ENCODE measurements around the gene TRIM9. TPM values are rescaled to one million over a fixed set of nuclear protein-coding genes. Genes with fewer than 3 reads are reported as not detected.
A peak's percentile ranks its signal among the peaks of the same experiment; 100 is the strongest.

Gene TRIM9
- total RNA-seq, 1 experiment from 2014 or later, result 0.44 TPM

GRCh38 chr14:50967103-50967502, 127.8 kb downstream of the TRIM9 start:
- H3K9me3 ChIP-seq (ENCODE audit: control insufficient read depth, insufficient read depth, low read depth, low read length), result no peaks in the 10 kb centered on the region
- BruUV-seq (replicated peaks), result no TSS peak
- TF ChIP-seq POLR2AphosphoS5 (IDR thresholded peaks at IDR 0.05; ENCODE audit: low read depth, low read length) (no peak), REST (IDR thresholded peaks at IDR 0.05; ENCODE audit: insufficient read depth in 1 of 2, low read depth in 2 of 2, low read length in 1 of 2) (no peak), TCF7L2 (IDR thresholded peaks at IDR 0.05; ENCODE audit: low read depth, low read length) (no peak), SIN3A (IDR thresholded peaks at IDR 0.05; ENCODE audit: borderline replicate concordance, insufficient read depth, low read depth, low read length) (no peak), CTCF (IDR thresholded peaks at IDR 0.05) (no peak)
- DNase-seq (ENCODE audit: low read depth, low spot score), result no peak
- no peak overlapping the region for H3K4me3 ChIP-seq (ENCODE audit: low read depth in 2 of 2, low read length in 2 of 2)
- in situ Hi-C loops (cut with HindIII; ENCODE audit: low pct_unique_long_range_greater_than_20kb, low sequenced_read_pairs) (no loop called here), intact Hi-C loops (cut with micrococcal nuclease; ENCODE audit: unreplicated experiment) (no loop called here)
- no peaks in the 10 kb centered on the region for H3K36me3 ChIP-seq (ENCODE audit: control insufficient read depth, insufficient read depth, low read length)
- no peaks in the 10 kb centered on the region for H3K27me3 ChIP-seq (ENCODE audit: control insufficient read depth, insufficient read depth, low read length)
- ATAC-seq, result no peak
- H3K27ac ChIP-seq (ENCODE audit: low read length), result no peak overlapping the region
- CTCF ChIA-PET, result no interaction called here
- POLR2A ChIA-PET, result no interaction called here
- peaks cover 5% of the 10 kb centered on the region for H3K4me1 ChIP-seq (ENCODE audit: control insufficient read depth, insufficient read depth, low read length)

GRCh38 chr14:50964683-50965390, 130.1 kb downstream of the TRIM9 start:
- no peaks in the 10 kb centered on the region for H3K27me3 ChIP-seq (ENCODE audit: control insufficient read depth, insufficient read depth, low read length)
- DNase-seq (ENCODE audit: low read depth, low spot score) (peak; percentile 71), ATAC-seq (no peak)
- ChIA-PET CTCF (no interaction called here), POLR2A (no interaction called here)
- no peaks in the 10 kb centered on the region for H3K36me3 ChIP-seq (ENCODE audit: control insufficient read depth, insufficient read depth, low read length)
- peaks cover 5% of the 10 kb centered on the region for H3K4me1 ChIP-seq (ENCODE audit: control insufficient read depth, insufficient read depth, low read length)
- TF ChIP-seq CTCF (IDR thresholded peaks at IDR 0.05) (no peak), TCF7L2 (IDR thresholded peaks at IDR 0.05; ENCODE audit: low read depth, low read length) (no peak)
- in situ Hi-C loops (cut with HindIII; ENCODE audit: low pct_unique_long_range_greater_than_20kb, low sequenced_read_pairs), result no loop called here
- H3K27ac ChIP-seq (ENCODE audit: low read length), result no peak overlapping the region
- BruUV-seq (replicated peaks), result no TSS peak
- intact Hi-C loops (cut with micrococcal nuclease; ENCODE audit: unreplicated experiment), result no loop called here
- no peak overlapping the region for H3K4me3 ChIP-seq (ENCODE audit: low read depth in 2 of 2, low read length in 2 of 2)
- no peaks in the 10 kb centered on the region for H3K9me3 ChIP-seq (ENCODE audit: control insufficient read depth, insufficient read depth, low read depth, low read length)

All from Panc1 (cell line).